ENCODE data around the gene KCNH2.
A peak's percentile ranks its signal among the peaks of the same experiment; 100 is the strongest.
"Not testable (repeated sequence)": the region's sequence is repeated elsewhere in the genome, so short reads cannot be mapped to it uniquely, and the experiment has no call there.

The KCNH2 gene

DNA sequence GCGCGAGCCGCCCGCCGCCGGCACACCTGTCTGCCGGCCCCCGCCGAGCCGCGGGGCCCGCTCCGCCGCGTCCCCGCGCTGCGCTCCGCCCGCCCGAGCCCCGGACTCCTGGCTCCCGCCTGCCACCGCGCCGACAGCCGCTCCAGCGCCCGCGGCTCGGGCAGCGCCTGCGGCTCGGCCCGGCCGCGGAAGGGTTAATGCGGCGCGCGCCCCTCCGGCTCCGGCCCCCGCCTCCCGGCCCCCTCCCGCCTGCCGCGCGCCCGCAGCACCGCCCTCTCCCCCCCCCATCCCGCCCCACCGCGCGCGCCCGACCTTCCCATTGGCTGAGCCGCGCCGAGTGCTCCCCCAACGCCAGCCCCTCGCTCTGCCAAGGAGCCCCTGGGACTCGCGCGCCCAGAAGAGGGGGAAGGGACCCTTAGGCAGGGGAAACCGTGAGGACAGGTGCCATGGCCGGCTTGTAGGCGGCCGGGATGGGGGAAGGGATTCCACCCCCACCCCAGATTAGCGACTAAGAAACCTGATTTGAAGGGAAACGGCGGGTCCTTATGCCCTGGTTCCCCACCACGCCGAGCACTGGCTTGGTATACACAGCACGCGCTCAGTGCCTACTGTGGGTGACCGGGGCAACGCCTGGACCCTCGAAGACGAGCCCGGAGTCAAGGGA is at the start of gene KCNH2:
Gene KCNH2, minus strand, starts transcription at position 196 of the 664 bp plus-strand sequence. CDS start 408 bp downstream, outside the sequence.
- no peak for DNase-seq

- DNase-seq: not testable (repeated sequence)
Measured at GRCh38 chr7:151027728-151028130, 49.6 kb upstream of the KCNH2 start.

DNA sequence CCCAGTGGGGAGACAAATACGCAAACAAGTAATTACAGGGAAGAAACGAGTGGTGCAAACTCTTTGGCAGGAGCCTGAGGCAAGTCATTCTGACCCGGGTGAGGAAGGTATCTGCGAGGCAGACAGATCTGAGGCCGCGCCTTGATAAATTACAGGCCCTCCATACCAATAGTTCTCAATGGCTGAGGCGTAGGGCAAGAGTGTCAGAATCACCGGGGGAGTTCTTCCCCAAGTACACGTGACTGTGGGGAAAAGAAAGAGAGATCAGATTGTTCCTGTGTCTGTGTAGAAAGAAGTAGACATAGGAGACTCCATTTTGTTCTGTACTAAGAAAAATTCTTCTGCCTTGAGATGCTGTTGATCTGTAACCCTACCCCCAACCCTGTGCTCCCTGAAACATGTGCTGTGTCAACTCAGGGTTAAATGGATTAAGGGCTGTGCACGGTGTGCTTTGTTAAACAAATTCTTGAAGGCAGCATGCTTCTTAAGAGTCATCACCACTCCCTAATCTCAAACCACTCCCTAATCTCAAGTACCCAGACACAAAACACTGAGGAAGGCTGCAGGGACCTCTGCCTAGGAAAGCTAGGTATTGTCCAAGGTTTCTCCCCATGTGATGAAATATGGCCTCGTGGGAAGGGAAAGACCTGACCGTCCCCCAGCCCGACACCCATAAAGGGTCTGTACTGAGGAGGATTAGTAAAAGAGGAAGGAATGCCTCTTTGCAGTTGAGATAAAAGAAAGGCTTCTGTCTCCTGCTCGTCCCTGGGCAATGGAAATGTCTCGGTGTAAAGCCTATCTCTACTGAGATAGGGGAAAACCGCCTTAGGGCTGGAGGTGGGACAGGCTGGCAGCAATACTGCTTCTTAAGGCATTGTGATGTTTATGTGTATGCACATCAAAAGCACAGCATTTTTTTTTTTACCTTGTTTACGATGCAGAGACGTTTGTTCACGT is 48.9 kb upstream of the KCNH2 start:
- DNase-seq: not testable (repeated sequence)

GRCh38 chr7:151025924-151026671 is 48.0 kb upstream of the KCNH2 start:
- no peak for DNase-seq

DNA sequence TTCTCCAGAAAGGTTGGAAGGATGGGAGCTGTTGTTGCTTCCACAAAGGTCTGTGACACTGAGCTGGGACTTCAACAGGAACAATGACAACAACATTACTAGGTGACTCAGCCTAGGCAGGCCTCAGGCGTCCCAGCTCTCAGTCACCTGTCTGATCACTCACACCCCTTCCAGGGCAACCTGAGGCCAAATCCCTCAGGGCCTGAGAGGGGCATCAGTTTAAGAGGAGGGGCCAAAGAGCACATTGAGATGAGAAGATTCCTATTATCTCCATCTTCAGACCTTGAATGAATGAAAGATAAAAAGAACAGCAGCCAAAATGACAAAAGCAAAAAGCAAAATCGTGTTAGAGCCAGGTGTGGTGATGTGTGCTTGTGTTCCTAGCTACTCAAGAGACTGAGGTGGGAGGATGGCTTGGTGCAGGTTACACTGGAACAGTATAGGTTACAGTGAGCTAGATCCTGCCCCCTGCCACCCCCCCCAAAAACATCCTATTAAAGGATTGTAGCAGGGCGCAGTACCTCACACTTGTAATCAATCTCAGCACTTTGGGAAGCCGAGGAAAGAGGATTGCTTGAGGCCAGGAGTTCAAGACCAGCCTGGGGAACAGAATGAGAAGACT is 46.4 kb upstream of the KCNH2 start, which contains the start of gene ATG9B:
Gene ATG9B, minus strand, starts transcription at position 60 of the 622 bp plus-strand sequence. CDS start 71 bp downstream, outside the sequence.
- DNase-seq: no peak

- DNase-seq: no peak
Measured at GRCh38 chr7:151023232-151023631, 45.1 kb upstream of the KCNH2 start.

GRCh38 chr7:151020231-151020630 is 42.1 kb upstream of the KCNH2 start:
- no peak for DNase-seq

GRCh38 chr7:151019130-151019447 is 41.0 kb upstream of the KCNH2 start:
- no peak for DNase-seq

DNA sequence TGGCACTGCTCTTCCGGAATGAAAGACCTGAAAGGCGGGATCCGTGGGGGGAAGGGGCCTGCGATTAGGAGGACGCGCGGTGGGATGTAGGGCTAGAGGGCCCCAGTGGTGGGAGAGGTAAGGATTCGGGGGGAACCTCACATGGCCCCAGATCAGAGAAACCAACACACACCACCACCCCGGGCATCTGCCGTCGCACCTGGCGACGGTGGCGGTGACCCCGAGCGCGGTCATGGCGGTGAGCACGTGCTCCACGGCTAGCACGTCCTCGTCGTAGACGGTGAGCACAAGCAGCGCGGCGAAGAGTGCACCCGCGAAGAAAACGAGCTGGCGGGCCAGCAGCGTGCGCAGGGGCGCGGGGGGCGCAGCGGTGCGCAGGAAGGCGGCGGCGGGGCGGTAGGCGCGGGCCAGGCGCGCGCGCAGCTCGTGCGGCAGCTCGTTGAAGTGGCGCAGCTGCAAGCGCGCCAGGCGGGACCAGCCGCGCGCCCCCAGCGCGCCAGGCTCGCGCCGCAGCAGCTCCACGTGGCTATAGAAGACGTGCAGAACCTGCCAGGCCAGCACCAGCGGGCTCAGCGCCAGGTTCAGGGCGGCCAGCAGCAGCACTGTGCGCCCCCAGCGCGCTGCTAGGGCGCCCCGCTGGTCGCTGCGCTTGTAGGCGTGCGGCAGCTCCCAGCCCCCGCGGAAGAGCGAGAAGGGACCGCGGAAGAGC is 40.5 kb upstream of the KCNH2 start:
- no peak for DNase-seq

DNA sequence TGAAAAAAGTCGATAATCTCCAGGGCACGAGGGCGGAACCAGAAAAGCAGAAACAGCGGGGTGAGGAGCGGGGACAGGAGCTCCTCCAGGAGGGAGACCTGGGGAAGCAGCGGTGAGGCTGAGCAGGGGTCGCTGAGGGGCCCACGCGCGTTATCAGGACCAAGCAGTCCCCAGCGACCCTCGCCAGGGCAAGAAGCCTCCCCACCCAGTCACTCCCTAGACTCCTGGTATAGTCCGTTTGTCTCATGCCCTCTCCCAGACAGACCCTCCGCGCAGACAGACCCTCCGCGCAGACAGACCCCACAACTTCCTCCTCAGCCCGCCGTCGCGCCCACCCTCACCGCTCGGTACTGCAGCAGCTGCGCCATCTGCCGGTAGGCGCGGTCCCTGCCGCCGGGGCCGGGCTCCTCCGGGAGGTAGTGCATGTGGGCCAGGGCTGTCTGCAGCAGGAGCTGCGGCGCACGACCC is 39.9 kb upstream of the KCNH2 start:
- DNase-seq: peak; percentile 12

DNA sequence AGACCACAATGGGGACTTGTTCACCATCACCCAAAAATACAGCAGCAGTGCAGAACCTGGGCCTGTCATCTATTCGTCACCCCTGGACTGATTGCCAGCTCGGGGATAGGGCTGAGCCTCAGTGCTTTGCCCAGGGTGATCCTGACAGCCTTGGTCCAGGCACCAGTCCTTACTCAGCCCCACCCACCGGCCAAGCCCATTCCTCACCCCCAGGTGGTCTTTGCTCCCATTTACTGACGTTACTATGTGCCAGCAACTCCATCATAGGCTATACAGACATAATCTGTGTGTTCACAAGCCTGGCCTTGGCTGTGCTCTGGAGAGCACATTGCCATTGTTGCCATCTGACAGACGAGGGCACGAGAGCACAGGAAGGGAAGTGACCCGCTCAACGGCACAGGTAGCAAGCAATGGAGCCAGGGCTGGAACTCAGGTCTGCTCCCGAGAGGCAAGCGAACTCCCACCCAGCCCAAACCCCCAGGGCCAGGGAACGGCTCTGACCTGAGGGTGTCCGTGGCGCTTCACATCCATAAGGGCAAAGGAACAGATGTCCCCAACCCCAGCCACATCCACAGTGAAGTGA is 39.3 kb upstream of the KCNH2 start:
- no peak for DNase-seq

- no peak for DNase-seq
Measured at GRCh38 chr7:151016942-151017341, 38.8 kb upstream of the KCNH2 start.

- no peak for DNase-seq
Measured at GRCh38 chr7:151016505-151016904, 38.4 kb upstream of the KCNH2 start.

GRCh38 chr7:151015967-151016366 is 37.8 kb upstream of the KCNH2 start:
- no peak for DNase-seq

- no peak for DNase-seq
Measured at GRCh38 chr7:151014950-151015349, 36.8 kb upstream of the KCNH2 start.

- no peak for DNase-seq
Measured at GRCh38 chr7:151013733-151014497, 35.8 kb upstream of the KCNH2 start.

- DNase-seq: no peak
Measured at GRCh38 chr7:151013356-151013732, 35.2 kb upstream of the KCNH2 start.

DNA sequence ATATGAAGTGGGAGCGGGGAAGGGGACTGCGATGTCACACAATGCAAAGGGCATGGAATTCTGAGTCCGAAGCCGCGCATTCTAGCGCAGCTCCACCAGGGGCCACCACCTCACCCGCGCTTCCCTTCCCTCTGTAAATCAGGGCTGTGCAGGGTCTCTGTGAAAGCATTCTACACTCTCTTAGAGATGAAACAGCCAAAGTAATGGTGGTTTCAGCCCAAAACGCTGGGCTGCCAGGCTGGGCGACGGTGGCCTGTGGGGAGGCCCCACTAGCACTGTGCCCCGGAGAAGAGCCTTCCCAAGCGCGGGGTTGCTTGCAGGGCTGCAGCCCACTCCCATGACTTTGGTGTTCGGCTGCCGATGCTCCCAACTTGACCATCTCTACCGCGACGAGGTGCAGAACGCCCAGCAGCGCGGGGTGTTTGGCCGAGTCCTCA is 34.8 kb upstream of the KCNH2 start:
- no peak for DNase-seq

DNA sequence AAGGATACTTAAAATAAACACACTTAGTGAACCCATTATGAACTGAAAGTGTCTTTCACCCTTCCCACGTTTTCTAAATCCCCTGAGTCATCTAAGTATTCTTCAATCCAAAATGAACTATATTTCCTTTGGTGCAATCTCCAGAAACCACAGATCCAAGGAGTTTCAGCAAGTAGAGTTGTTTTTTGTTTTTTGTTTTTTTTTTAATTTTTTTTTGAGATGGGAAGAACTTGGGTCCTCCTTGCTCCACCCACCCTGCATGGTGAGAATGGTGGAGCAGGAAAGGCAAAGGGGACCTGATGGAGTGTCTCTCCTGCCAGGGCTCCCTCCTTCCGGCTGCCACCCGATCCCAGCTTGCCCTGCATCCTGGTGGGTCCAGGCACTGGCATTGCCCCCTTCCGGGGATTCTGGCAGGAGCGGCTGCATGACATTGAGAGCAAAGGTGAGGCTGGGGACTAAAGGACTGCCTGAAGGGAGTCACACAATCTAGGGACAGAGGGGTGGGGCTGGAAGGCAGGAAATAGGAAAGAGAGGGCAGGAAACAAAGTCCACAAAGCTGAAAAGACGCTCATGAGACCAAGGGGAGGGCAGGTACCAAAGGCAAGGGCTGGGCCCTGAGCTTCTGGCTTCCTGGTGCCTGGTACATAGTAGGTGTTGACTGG is 34.0 kb upstream of the KCNH2 start:
- no peak for DNase-seq

DNA sequence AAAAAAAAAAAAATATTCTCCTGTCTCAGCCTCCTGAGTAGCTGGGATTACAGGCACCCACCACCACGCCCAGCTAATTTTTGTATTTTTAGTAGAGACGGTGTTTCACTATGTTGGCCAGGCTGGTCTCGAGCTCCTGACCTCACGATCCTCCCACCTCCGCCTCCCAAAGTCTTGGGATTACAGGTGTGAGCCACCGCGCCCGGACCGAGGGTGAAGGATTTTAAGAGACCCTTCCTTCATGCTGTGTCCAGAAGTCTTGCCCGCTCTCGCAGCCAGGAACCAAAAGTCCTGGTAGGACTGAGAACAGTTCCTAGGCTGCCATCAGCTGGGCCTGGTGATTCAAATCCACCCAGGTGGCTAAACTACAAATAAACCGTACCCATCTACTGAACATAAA is 33.5 kb upstream of the KCNH2 start:
- DNase-seq: not testable (repeated sequence)
